HG03354 (cell line): ENCODE results near the gene NR2C2.
"Not testable (repeated sequence)": the region's sequence is repeated elsewhere in the genome, so short reads cannot be mapped to it uniquely, and the experiment has no call there.

Source experiments
- ATAC-seq: cut with Tn5 transposase; IDR thresholded peaks from one replicate; pipeline ENCODE4 v1.9.1; 2021; ENCODE audit warnings: mild to moderate bottlenecking; ENCODE audit not compliant: unreplicated experiment, poor library complexity, severe bottlenecking

NR2C2 gene

GRCh38 chr3:14949126-14949525 lies 1.7 kb downstream of the NR2C2 start:
- no peak for ATAC-seq

- ATAC-seq = no peak
Measured at GRCh38 chr3:14950274-14950673, 2.9 kb downstream of the NR2C2 start.

- ATAC-seq = no peak
Measured at GRCh38 chr3:14957153-14957552, 9.8 kb downstream of the NR2C2 start.

- ATAC-seq = no peak
Measured at GRCh38 chr3:14957925-14958324, 10.5 kb downstream of the NR2C2 start.

GRCh38 chr3:14959359-14959943 lies 12.1 kb downstream of the NR2C2 start:
- peak; percentile 55 for ATAC-seq

- no peak for ATAC-seq
Measured at GRCh38 chr3:14962762-14963161, 15.4 kb downstream of the NR2C2 start.

- no peak for ATAC-seq
Measured at GRCh38 chr3:14967285-14967684, 19.9 kb downstream of the NR2C2 start.

GRCh38 chr3:14969671-14970070 lies 22.3 kb downstream of the NR2C2 start:
- ATAC-seq = no peak

GRCh38 chr3:14976317-14976716 lies 28.9 kb downstream of the NR2C2 start:
- no peak for ATAC-seq

GRCh38 chr3:14980689-14981088 lies 33.3 kb downstream of the NR2C2 start:
- peak; percentile 72 for ATAC-seq

- no peak for ATAC-seq
Measured at GRCh38 chr3:14984581-14985113, 37.3 kb downstream of the NR2C2 start.

- peak; percentile 100 for ATAC-seq
Measured at GRCh38 chr3:14988988-14989394, 41.6 kb downstream of the NR2C2 start.

- no peak for ATAC-seq
Measured at GRCh38 chr3:14989943-14990779, 42.8 kb downstream of the NR2C2 start.

- no peak for ATAC-seq
Measured at GRCh38 chr3:14990780-14991148, 43.4 kb downstream of the NR2C2 start.

- no peak for ATAC-seq
Measured at GRCh38 chr3:14991151-14991742, 43.9 kb downstream of the NR2C2 start.

GRCh38 chr3:14991818-14992612 lies 44.6 kb downstream of the NR2C2 start:
- no peak for ATAC-seq

- ATAC-seq = no peak
Measured at GRCh38 chr3:14997941-14998340, 50.6 kb downstream of the NR2C2 start.

- not testable (repeated sequence) for ATAC-seq
Measured at GRCh38 chr3:14999182-14999581, 51.8 kb downstream of the NR2C2 start.

GRCh38 chr3:15007681-15008141 lies 60.3 kb downstream of the NR2C2 start:
- no peak for ATAC-seq

GRCh38 chr3:15009167-15009566 lies 61.8 kb downstream of the NR2C2 start:
- no peak for ATAC-seq
